SU-DHL-6 (cell line): ENCODE data around the gene MAGEA9B.

ENCODE experiments used
- H2AFZ ChIP-seq: fragments of 200-600 bp; sonication (generic); 2 replicates; pipeline ENCODE4 v1.6.1; 2014; ENCODE audit warnings: low read depth, mild to moderate bottlenecking, moderate library complexity, mixed read lengths, antibody characterized with exemption, low read length; ENCODE audit not compliant: severe bottlenecking
- H3F3A ChIP-seq: fragments of 200-600 bp; shearing (Covaris generic); 2 replicates; pipeline ENCODE4 v1.6.0; 2016; ENCODE audit warnings: antibody characterized with exemption, mild to moderate bottlenecking; ENCODE audit not compliant: insufficient read depth
- H3K27ac ChIP-seq: fragments of 200-600 bp; sonication (generic); 2 replicates; pipeline ENCODE4 v1.5.1; 2016; ENCODE audit warnings: low read depth, mild to moderate bottlenecking, low read length, moderate library complexity, mixed read lengths
- H3K27me3 ChIP-seq: fragments of 200-600 bp; sonication (generic), shearing (Covaris generic); 2 replicates; pipeline ENCODE4 v1.6.0; 2014; ENCODE audit warnings: mild to moderate bottlenecking, low read length
- H3K36me3 ChIP-seq: fragments of 200-600 bp; sonication (generic); 2 replicates; pipeline ENCODE4 v1.6.1; 2014; ENCODE audit warnings: mild to moderate bottlenecking, low read length, mixed read lengths
- H3K4me2 ChIP-seq: fragments of 300-600, 200-600 bp; shearing (Covaris generic), sonication (generic); 2 replicates; pipeline ENCODE4 v1.6.0; 2014; ENCODE audit warnings: low read length, low read depth, mild to moderate bottlenecking; ENCODE audit not compliant: poor library complexity, severe bottlenecking
- H3K4me3 ChIP-seq: fragments of 200-600 bp; sonication (generic); 2 replicates; pipeline ENCODE4 v1.5.1; 2014; ENCODE audit warnings: antibody characterized with exemption, low read length, mild to moderate bottlenecking, mixed read lengths; ENCODE audit not compliant: insufficient read depth, poor library complexity, severe bottlenecking
- H3K79me2 ChIP-seq: fragments of 200-600 bp; sonication (generic); 2 replicates; pipeline ENCODE4 v1.6.1; 2014; ENCODE audit warnings: mild to moderate bottlenecking, low read length, moderate library complexity; ENCODE audit not compliant: insufficient read depth
- H3K9ac ChIP-seq: fragments of 200-600 bp; sonication (generic); 2 replicates; pipeline ENCODE4 v1.7.0; 2014; ENCODE audit warnings: mild to moderate bottlenecking, low read length
- H3K9me2 ChIP-seq: fragments of 200-600 bp; sonication (generic); replicated peaks from 2 replicates; pipeline ENCODE4 v1.6.1; 2014; ENCODE audit warnings: low read length; ENCODE audit not compliant: insufficient read depth
- H3K9me3 ChIP-seq: fragments of 200-600 bp; sonication (generic); 2 replicates; pipeline ENCODE4 v1.6.1; 2014; ENCODE audit warnings: low read length, mixed read lengths; ENCODE audit not compliant: insufficient read depth
- H4K20me1 ChIP-seq: fragments of 200-600 bp; sonication (generic); 2 replicates; pipeline ENCODE4 v1.6.1; 2014; ENCODE audit warnings: low read depth, mild to moderate bottlenecking, antibody characterized with exemption, low read length, moderate library complexity, mixed read lengths
- EZH2phosphoT487 ChIP-seq: fragments of 200-600 bp; sonication (generic), shearing (Covaris generic); conservative IDR thresholded peaks from 2 replicates; pipeline ENCODE4 v1.6.1; 2018; ENCODE audit warnings: mild to moderate bottlenecking, antibody characterized with exemption, low read length, moderate library complexity, mixed read lengths
- TF ChIP-seq, protein P1 (sequence below): fragments of 200-600 bp; sonication (generic); IDR thresholded peaks from one replicate; pipeline ENCODE4 v1.5.1; 2017; ENCODE audit warnings: antibody characterized with exemption, mild to moderate bottlenecking, low read length, moderate library complexity; ENCODE audit not compliant: insufficient read depth, poor library complexity, severe bottlenecking

Gene MAGEA9B

DNA sequence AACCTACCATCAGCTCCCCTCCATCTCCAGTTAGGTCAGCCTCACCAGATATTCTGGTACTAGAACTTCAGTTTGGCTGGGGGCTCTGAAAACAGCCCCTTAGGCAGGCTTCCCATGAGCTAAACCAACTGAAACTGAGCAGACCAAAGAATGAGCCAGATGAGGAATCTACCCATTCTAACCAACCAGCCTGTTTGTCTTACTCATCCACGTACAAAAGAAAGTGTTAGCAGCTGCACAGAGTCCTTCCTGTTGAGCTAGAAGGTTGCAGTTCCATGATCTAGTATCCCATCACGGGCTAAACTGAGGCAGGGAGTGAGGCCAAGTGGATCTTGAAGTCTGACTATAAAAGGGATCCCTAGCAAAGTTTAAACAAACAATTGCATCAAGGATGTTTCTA lies 17.5 kb downstream of the MAGEA9B start:
- H4K20me1 ChIP-seq, result no peaks in the 10 kb centered on the region
- no peak overlapping the region for H3K4me3 ChIP-seq
- no peak overlapping the region for H3K27ac ChIP-seq
- H3K9me2 ChIP-seq, result no peaks in the 10 kb centered on the region
- no peaks in the 10 kb centered on the region for H3K9me3 ChIP-seq
- no peaks in the 10 kb centered on the region for H3K27me3 ChIP-seq
- H2AFZ ChIP-seq, result no peak overlapping the region
- no peak overlapping the region for H3K4me2 ChIP-seq
- TF ChIP-seq, protein P1, sequence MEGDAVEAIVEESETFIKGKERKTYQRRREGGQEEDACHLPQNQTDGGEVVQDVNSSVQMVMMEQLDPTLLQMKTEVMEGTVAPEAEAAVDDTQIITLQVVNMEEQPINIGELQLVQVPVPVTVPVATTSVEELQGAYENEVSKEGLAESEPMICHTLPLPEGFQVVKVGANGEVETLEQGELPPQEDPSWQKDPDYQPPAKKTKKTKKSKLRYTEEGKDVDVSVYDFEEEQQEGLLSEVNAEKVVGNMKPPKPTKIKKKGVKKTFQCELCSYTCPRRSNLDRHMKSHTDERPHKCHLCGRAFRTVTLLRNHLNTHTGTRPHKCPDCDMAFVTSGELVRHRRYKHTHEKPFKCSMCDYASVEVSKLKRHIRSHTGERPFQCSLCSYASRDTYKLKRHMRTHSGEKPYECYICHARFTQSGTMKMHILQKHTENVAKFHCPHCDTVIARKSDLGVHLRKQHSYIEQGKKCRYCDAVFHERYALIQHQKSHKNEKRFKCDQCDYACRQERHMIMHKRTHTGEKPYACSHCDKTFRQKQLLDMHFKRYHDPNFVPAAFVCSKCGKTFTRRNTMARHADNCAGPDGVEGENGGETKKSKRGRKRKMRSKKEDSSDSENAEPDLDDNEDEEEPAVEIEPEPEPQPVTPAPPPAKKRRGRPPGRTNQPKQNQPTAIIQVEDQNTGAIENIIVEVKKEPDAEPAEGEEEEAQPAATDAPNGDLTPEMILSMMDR, result no peak
- no peak for TF ChIP-seq EZH2phosphoT487
- H3K79me2 ChIP-seq, result no peaks in the 10 kb centered on the region
- no peaks in the 10 kb centered on the region for H3F3A ChIP-seq
- H3K36me3 ChIP-seq, result no peaks in the 10 kb centered on the region
- no peak overlapping the region for H3K9ac ChIP-seq

DNA sequence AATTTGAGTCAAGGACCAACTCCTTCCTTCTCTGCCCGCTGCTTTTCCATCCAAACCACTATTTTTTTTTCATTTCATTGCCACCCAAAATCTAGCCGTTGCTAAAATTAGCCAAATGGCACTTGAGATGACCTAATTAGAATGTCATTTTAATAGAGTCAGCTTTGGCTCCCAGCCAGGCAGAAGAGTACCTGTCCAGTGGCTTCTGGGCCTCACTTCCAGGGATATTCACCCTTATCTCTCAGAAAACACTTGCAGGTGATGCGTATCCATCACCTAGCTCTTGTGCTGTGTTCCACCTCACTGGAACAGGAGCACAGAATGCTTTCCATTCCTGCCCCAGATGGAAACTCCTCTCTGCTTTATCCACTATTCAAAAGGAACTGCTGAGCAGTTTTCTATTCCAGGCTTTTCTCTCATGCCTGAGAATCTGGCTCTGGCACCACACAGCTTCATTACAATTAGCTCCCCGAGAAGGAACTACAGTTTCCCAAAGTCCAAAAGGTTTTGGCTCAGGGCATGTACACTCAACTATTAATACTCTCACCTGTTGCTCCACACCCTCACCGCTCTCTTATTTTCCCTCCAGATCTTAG lies 18.5 kb downstream of the MAGEA9B start:
- H3K9ac ChIP-seq, result no peak overlapping the region

DNA sequence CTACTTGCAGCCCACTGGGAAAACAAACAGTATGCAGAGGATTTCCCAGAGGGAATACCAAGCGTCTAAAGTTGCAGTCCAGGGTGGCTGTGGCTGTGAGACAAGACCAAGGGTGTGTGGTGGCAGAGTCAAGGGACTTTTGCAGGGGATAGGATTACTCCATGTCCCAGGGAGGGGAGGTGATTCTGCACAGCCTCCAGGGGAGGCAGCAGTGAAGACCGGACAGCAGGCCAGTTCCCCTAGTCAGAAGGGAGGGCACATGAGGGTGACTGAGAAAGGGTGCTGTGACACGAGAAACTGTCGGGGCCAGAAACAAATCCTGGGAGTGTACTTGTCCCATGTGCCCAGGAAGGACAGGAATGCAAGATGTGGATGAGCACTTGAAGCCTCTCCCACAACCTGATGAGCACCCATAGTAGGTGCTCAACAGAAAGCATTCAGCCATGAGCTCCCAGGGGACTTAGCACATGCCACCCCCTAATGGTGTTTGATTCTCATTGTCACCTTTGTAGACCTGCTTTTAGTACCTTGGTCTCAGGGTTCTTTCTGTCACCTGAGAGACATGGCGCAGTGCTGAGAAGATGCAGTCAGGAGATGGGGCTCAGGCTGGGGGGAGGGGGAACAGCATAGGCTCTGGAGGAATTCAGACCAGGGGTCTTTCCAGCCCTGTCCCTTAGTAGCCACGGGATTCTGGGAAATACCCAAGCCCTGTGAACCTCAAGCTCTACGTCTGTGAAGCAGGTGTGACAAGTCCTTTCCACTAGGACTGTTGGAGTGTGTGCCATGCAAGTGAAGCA lies 19.4 kb downstream of the MAGEA9B start:
- no peaks in the 10 kb centered on the region for H3K27me3 ChIP-seq
- H2AFZ ChIP-seq, result no peak overlapping the region
- H3K79me2 ChIP-seq, result no peaks in the 10 kb centered on the region
- TF ChIP-seq EZH2phosphoT487, result no peak
- TF ChIP-seq, protein P1, result no peak
- no peak overlapping the region for H3K4me3 ChIP-seq
- no peaks in the 10 kb centered on the region for H4K20me1 ChIP-seq
- H3K9me3 ChIP-seq, result no peaks in the 10 kb centered on the region
- H3K27ac ChIP-seq, result no peak overlapping the region
- no peaks in the 10 kb centered on the region for H3F3A ChIP-seq
- H3K4me2 ChIP-seq, result no peak overlapping the region
- H3K36me3 ChIP-seq, result no peaks in the 10 kb centered on the region
- no peak overlapping the region for H3K9ac ChIP-seq
- H3K9me2 ChIP-seq, result no peaks in the 10 kb centered on the region

More for the DNA sequence above, 18.5 kb downstream of the MAGEA9B start:
- Histone ChIP-seq H3K9me2 (no peaks in the 10 kb centered on the region), H3K4me2 (no peak overlapping the region), H4K20me1 (no peaks in the 10 kb centered on the region), H3K79me2 (no peaks in the 10 kb centered on the region), H3F3A (no peaks in the 10 kb centered on the region), H2AFZ (no peak overlapping the region), H3K27ac (no peak overlapping the region), H3K4me3 (no peak overlapping the region), H3K36me3 (no peaks in the 10 kb centered on the region), H3K9me3 (no peaks in the 10 kb centered on the region), H3K27me3 (no peaks in the 10 kb centered on the region)
- TF ChIP-seq, protein P1, result no peak
